K562 (cell line): Measurements from ENCODE around the gene COL28A1. TPM values are rescaled to one million over a fixed set of nuclear protein-coding genes. Genes with fewer than 3 reads are reported as not detected.

Experiments used
- ATAC-seq: fragments of 200-7000 bp; cut with Tn5 transposase; 3 replicates; pipeline ENCODE4 v1.9.1; 2020; ENCODE audit warnings: moderate library complexity
- BruUV-seq: library from RNA; stranded (reverse); fragments of 400-500 nt; replicated peaks from 2 replicates; lab custom pipeline; 2021; lab: Mats Ljungman, UMichigan
- CTCF ChIA-PET: fragments of 300-600 bp; formaldehyde crosslinking; extraction: SDS; loops from one replicate; lab custom pipeline; 2021; ENCODE audit warnings: low intra/inter-chr PET ratio; lab: Yijun Ruan, JAX
- POLR2A ChIA-PET: fragments of 300-600, 350-650 bp; sonication (Branson Sonifier 250); formaldehyde crosslinking; extraction: SDS; loops from one replicate; lab custom pipeline; 2021; ENCODE audit warnings: antibody characterized with exemption, inconsistent platforms; lab: Yijun Ruan, JAX
- DNase-seq, 4 experiments: peaks; one replicate each; pipeline versions ENCODE4 v3.0.0 to v3.0.0-alpha.2; 2011 to 2018; ENCODE audit warnings: low spot score in 3 of 4, mixed read lengths in 3 of 4; ENCODE audit errors: extremely low read depth in 1 of 4
- FAIRE-seq: peaks from 2 replicates; lab custom pipeline; 2011; peaks lifted over from hg19 to GRCh38; lab: Jason Lieb, UNC
- H2AFZ ChIP-seq: 2 replicates; pipeline ENCODE4 v1.6.0; 2011; ENCODE audit warnings: low read depth, low read length, control low read depth, inconsistent platforms
- H3K27ac ChIP-seq: fragments of 200-600 bp; 3 replicates; pipeline ENCODE4 v1.8.0; 2011; ENCODE audit warnings: low read depth, mild to moderate bottlenecking, control low read depth, inconsistent platforms, low read length, moderate library complexity, mixed read lengths; ENCODE audit errors: extremely low read depth
- H3K27me3 ChIP-seq, 2 experiments: fragments of 300-600 bp in 1 of 2; 2 replicates in 1 of 2; 3 replicates in 1 of 2; pipeline versions ENCODE4 v1.6.0 to v1.8.0; 2011; ENCODE audit warnings: inconsistent platforms in 2 of 2, low read length in 2 of 2, mild to moderate bottlenecking in 1 of 2, mixed read lengths in 1 of 2, moderate library complexity in 1 of 2; ENCODE audit not compliant: control insufficient read depth in 2 of 2, insufficient read depth in 2 of 2
- H3K36me3 ChIP-seq: fragments of 300-600 bp; 3 replicates; pipeline ENCODE4 v1.8.0; 2011; ENCODE audit warnings: mild to moderate bottlenecking, low read length, inconsistent platforms; ENCODE audit not compliant: control insufficient read depth, insufficient read depth
- H3K4me1 ChIP-seq, 2 experiments: fragments of 200-600 bp in 1 of 2; replicated peaks in 1 of 2; 2 replicates in 1 of 2; 3 replicates in 1 of 2; pipeline versions ENCODE4 v1.5.1 to v1.8.0; 2011; ENCODE audit warnings: inconsistent platforms in 2 of 2, low read length in 2 of 2, mild to moderate bottlenecking in 1 of 2, mixed read lengths in 1 of 2, moderate library complexity in 1 of 2; ENCODE audit not compliant: control insufficient read depth in 2 of 2, insufficient read depth in 2 of 2
- H3K4me2 ChIP-seq: 2 replicates; pipeline ENCODE4 v1.6.1; 2011; ENCODE audit warnings: low read length, control low read depth, inconsistent platforms, mixed read lengths; ENCODE audit not compliant: insufficient read depth
- H3K4me3 ChIP-seq: fragments of 200-600 bp; sonication (generic), shearing (Covaris generic); 2 replicates; pipeline ENCODE4 v1.5.1; 2016; ENCODE audit warnings: control low read depth, inconsistent platforms
- H3K79me2 ChIP-seq: fragments of 200-600 bp; 3 replicates; pipeline ENCODE4 v1.8.0; 2011; ENCODE audit warnings: low read length, inconsistent platforms; ENCODE audit not compliant: control insufficient read depth, insufficient read depth
- H3K9ac ChIP-seq, 2 experiments: 2 replicates each; pipeline versions ENCODE4 v1.6.0 to v1.6.1; 2011; ENCODE audit warnings: low read depth in 2 of 2, low read length in 2 of 2, control low read depth in 1 of 2, inconsistent platforms in 1 of 2, mild to moderate bottlenecking in 1 of 2, mixed read lengths in 1 of 2; ENCODE audit not compliant: insufficient read depth in 1 of 2
- H3K9me1 ChIP-seq: one replicate; pipeline ENCODE4 v1.6.0; 2011; ENCODE audit warnings: inconsistent platforms, mild to moderate bottlenecking, low read length, moderate library complexity; ENCODE audit not compliant: control insufficient read depth, insufficient read depth
- H3K9me3 ChIP-seq: replicated peaks from 2 replicates; pipeline ENCODE4 v1.5.1; 2011; ENCODE audit warnings: low read depth, low read length, inconsistent platforms; ENCODE audit not compliant: control insufficient read depth, insufficient read depth
- H4K20me1 ChIP-seq: replicated peaks from 2 replicates; pipeline ENCODE4 v1.6.1; 2011; ENCODE audit warnings: low read length, inconsistent platforms, mixed read lengths; ENCODE audit not compliant: control insufficient read depth, insufficient read depth
- ATF7 ChIP-seq: fragments of 450-650 bp; IDR thresholded peaks from 2 replicates; pipeline ENCODE4 v1.7.1; 2014; ENCODE audit warnings: mild to moderate bottlenecking, moderate library complexity
- BMI1 ChIP-seq: fragments of 150-350 bp; IDR thresholded peaks from 2 replicates; pipeline ENCODE4 v1.6.1; 2014; ENCODE audit warnings: low read length
- CUX1 ChIP-seq: fragments of 200-800 bp; sonication (Bioruptor generic); IDR thresholded peaks from 2 replicates; pipeline ENCODE4 v1.6.1; 2016; ENCODE audit warnings: missing genetic modification characterization, missing compliant biosample characterization
- ELF1 ChIP-seq: fragments of 200-800 bp; sonication (Bioruptor generic); IDR thresholded peaks from 2 replicates; pipeline ENCODE4 v1.6.1; 2016; ENCODE audit warnings: missing genetic modification characterization, missing compliant biosample characterization
- GATA2 ChIP-seq: sonication (generic); formaldehyde crosslinking; IDR thresholded peaks from 2 replicates; pipeline ENCODE4 v1.4.0; 2020; ENCODE audit warnings: mild to moderate bottlenecking, missing genetic modification reagents
- GATAD2B ChIP-seq: fragments of 450-650 bp; IDR thresholded peaks from 2 replicates; pipeline ENCODE4 v1.6.1; 2017; ENCODE audit warnings: mild to moderate bottlenecking, borderline replicate concordance
- PHB2 ChIP-seq: fragments of 450-650 bp; IDR thresholded peaks from 2 replicates; pipeline ENCODE4 v1.6.1; 2017; ENCODE audit warnings: low read depth
- SRSF3 ChIP-seq: fragments of 200-400 bp; formaldehyde crosslinking; IDR thresholded peaks from 2 replicates; pipeline ENCODE4 v1.6.1; 2016; ENCODE audit warnings: mild to moderate bottlenecking, low read length, moderate library complexity; ENCODE audit not compliant: insufficient read depth
- WGBS: fragments of 100-300 bp; shearing (Covaris generic); methylation state at CpG from one replicate; pipeline ENCODE4 v1.1.6; 2016; ENCODE audit warnings: low coverage, mixed read lengths; ENCODE audit not compliant: insufficient coverage; ENCODE audit errors: missing lambda C conversion rate; 5-methylcytosine and 5-hydroxymethylcytosine counted together
- in situ Hi-C: fragments of 300-500 bp; cut with MboI; formaldehyde crosslinking; loops from 4 replicates; pipeline ENCODE4 v1.15.0; 2018; ENCODE audit warnings: inconsistent platforms, mixed read lengths
- intact Hi-C: fragments of 100-400 bp; cut with micrococcal nuclease; formaldehyde crosslinking; loops from 2 replicates; pipeline ENCODE4 v1.14.2; 2022
- polyA plus RNA-seq, 8 experiments: library from polyadenylated mRNA; depleted of rRNA in 4 of 8; stranded (reverse) in 5 of 8; unstranded in 3 of 8; fragments of >200 nt; fragmentation: Nextera tagmentation in 2 of 8; fragmentation: Illumina TruSeq in 1 of 8; extraction: Ambion mirVana in 2 of 8; extraction: Trizol in 1 of 8; gene quantifications; 2 replicates each; pipeline versions ENCODE4 v1.2.1 to v1.2.3, GENCODE V29; 2011 to 2014; ENCODE audit warnings: inconsistent platforms in 1 of 8, missing spikeins in 1 of 8
- total RNA-seq, 7 experiments: library from RNA; depleted of rRNA in 6 of 7; stranded (reverse); fragments of >200 nt in 6 of 7; fragmentation: Illumina TruSeq in 2 of 7; extraction: Trizol in 2 of 7; gene quantifications; 2 replicates each; pipeline versions ENCODE4 v1.2.1 to v1.2.3, GENCODE V29; 2011 to 2021; ENCODE audit warnings: low replicate concordance in 1 of 7
- TF ChIP-seq, protein P1 (sequence below): fragments of 250-450 bp; sonication (Bioruptor Pico); IDR thresholded peaks from 2 replicates; pipeline ENCODE4 v1.4.0; 2020; ENCODE audit warnings: borderline replicate concordance

Gene COL28A1
- total and polyA plus RNA-seq, 9 of the 15 experiments (the other 6 are each of a cell fraction or from before 2014, with no cell fraction given) = 0.03 to 0.13 (median 0.05) TPM; not detected in 3

GRCh38 chr7:7554021-7554432, 18.4 kb upstream of the COL28A1 start:
- POLR2A ChIA-PET = interaction anchor here (0.8 kb wide), 1 partner anchor 10 kb away, joined by 3 read pairs; no protein-coding TSS in a partner anchor
- Histone ChIP-seq H3K4me1 (peaks cover 0 to 4% of the 10 kb centered on the region in 2 experiments; a peak in 1 of 5 replicates), H3K9me3 (no peaks in the 10 kb centered on the region), H3K79me2 (no peaks in the 10 kb centered on the region), H4K20me1 (0 out of 2 replicates have a peak, but pooled peaks cover 4% of the 10 kb centered on the region), H3K36me3 (no peaks in the 10 kb centered on the region), H3K9ac (no peak overlapping the region), H3K4me2 (no peak overlapping the region), H3K9me1 (no peaks in the 10 kb centered on the region), H2AFZ (no peak overlapping the region), H3K4me3 (no peak overlapping the region), H3K27me3 (peaks cover 0 to 9% of the 10 kb centered on the region in 2 experiments; a peak in 2 of 5 replicates), H3K27ac (no peak overlapping the region)
- WGBS = 33% methylated on average over 5 of the region's 5 CpGs
- no peak for FAIRE-seq
- CTCF ChIA-PET = no interaction called here
- no peak for TF ChIP-seq SRSF3
- TF ChIP-seq, protein P1, sequence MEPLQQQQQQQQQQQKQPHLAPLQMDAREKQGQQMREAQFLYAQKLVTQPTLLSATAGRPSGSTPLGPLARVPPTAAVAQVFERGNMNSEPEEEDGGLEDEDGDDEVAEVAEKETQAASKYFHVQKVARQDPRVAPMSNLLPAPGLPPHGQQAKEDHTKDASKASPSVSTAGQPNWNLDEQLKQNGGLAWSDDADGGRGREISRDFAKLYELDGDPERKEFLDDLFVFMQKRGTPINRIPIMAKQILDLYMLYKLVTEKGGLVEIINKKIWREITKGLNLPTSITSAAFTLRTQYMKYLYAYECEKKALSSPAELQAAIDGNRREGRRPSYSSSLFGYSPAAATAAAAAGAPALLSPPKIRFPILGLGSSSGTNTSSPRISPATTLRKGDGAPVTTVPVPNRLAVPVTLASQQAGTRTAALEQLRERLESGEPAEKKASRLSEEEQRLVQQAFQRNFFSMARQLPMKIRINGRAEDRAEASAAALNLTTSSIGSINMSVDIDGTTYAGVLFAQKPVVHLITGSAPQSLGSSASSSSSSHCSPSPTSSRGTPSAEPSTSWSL (CRISPR knock-in tag) = no peak
- TF ChIP-seq ELF1 (tag) = no peak
- BruUV-seq = no TSS peak
- in situ Hi-C loops = no loop called here
- intact Hi-C loops = no loop called here
- DNase-seq = no peak
- no peak for ATAC-seq

DNA sequence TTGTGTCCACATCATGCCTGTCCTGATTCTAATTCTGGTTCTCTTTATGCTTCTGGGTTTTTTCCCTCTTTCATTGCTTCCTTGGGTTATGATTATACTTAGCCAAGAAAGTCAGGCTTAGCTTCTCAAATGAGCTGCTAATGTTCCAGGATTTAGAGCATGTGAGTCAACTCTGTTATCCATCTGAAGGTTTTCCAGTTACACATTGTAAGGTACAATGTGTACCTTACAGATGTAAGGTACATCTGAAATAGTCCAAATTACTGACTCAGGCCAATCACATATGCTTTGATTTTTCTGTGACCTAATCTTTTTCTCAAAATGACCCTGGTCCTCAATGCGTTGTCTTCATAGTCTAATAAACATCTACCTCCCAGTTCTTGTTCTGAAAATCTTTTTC, 17.7 kb upstream of the COL28A1 start:
- WGBS = 21% methylated on average over 1 of the region's 1 CpG
- POLR2A ChIA-PET = no interaction called here
- intact Hi-C loops = no loop called here

More for the DNA sequence above, 17.7 kb upstream of the COL28A1 start:
- H3K27me3 ChIP-seq = peaks cover 0 to 9% of the 10 kb centered on the region in 2 experiments; a peak in 2 of 5 replicates
- BruUV-seq = no TSS peak
- no peak overlapping the region for H2AFZ ChIP-seq
- no peaks in the 10 kb centered on the region for H3K79me2 ChIP-seq
- H3K4me3 ChIP-seq = no peak overlapping the region
- 0 out of 2 replicates have a peak, but pooled peaks cover 4% of the 10 kb centered on the region for H4K20me1 ChIP-seq
- H3K4me1 ChIP-seq = peaks cover 0 to 4% of the 10 kb centered on the region in 2 experiments; a peak in 1 of 5 replicates
- ATAC-seq (no peak), FAIRE-seq (no peak), DNase-seq (no peak)
- no peaks in the 10 kb centered on the region for H3K9me1 ChIP-seq
- no peak overlapping the region for H3K4me2 ChIP-seq
- H3K9ac ChIP-seq = no peak overlapping the region
- no peak for TF ChIP-seq GATAD2B
- no peak for TF ChIP-seq ATF7
- no peak for TF ChIP-seq CUX1 (CRISPR knock-in tag)
- TF ChIP-seq GATA2 = no peak
- TF ChIP-seq PHB2 = no peak
- TF ChIP-seq BMI1 = no peak
- CTCF ChIA-PET = no interaction called here
- in situ Hi-C loops = no loop called here
- H3K27ac ChIP-seq = no peak overlapping the region
- H3K9me3 ChIP-seq = no peaks in the 10 kb centered on the region
- H3K36me3 ChIP-seq = no peaks in the 10 kb centered on the region
